ENCODE measurements around the gene PAF1.
A peak's percentile ranks its signal among the peaks of the same experiment; 100 is the strongest.

The PAF1 gene

GRCh38 chr19:39390751-39391437 lies at the start of gene PAF1, which contains the start of gene MED29:
PAF1 (minus strand) TSS chr19:39391106; CDS start chr19:39390864, 242 bp downstream.
MED29 (plus strand) TSS chr19:39391378; CDS start chr19:39391423, 45 bp downstream.
- peak; percentile 98 for DNase-seq

DNA sequence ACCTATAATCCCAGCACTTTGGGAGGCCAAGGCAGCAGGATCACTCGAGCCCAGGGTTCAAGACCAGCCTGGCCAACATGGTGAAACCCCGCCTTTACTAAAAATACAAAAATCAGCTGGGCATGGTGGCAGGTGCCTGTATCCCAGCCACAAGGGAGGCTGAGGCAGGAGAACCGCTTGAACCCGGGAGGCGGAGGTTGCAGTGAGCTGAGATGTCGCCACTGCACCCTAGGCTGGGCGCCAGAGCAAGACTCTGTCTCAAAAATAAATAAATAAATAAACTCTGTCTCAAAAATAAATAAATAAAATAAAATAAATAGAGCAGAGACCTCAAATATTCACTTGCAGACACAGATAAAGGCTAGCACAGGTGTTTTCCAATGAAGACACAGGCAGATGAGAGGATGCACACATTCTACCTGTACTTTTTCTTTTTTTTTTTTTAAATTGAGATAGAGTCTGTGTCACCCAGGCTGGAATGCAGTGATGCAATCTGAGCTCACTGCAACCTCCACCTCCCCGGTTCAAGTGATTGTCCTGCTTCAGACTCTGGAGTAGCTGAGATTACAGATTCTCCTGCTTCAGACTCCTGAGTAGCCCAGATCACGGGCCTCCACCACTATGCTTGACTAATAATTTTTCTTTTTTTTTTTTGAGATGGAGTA lies 47.5 kb upstream of the PAF1 start:
- DNase-seq = no peak

DNA sequence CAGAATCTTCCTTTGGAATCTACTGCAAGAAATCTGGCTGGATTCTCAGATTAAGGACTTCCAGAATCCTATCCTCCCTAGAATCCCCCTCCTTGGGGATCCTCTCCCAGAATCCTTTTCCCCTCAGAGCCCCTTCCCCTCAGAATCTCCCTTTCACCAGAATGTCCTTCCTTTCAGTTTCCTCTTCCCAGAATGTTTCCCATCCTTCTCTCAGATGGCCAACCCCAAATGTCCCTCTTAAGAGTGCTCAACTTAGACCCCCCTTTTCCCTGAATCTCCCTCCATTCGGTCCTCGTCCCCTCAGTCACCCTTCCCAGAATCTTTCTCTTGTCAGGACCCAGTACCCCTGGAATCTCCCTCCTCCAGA lies 45.4 kb upstream of the PAF1 start:
- no peak for DNase-seq

DNA sequence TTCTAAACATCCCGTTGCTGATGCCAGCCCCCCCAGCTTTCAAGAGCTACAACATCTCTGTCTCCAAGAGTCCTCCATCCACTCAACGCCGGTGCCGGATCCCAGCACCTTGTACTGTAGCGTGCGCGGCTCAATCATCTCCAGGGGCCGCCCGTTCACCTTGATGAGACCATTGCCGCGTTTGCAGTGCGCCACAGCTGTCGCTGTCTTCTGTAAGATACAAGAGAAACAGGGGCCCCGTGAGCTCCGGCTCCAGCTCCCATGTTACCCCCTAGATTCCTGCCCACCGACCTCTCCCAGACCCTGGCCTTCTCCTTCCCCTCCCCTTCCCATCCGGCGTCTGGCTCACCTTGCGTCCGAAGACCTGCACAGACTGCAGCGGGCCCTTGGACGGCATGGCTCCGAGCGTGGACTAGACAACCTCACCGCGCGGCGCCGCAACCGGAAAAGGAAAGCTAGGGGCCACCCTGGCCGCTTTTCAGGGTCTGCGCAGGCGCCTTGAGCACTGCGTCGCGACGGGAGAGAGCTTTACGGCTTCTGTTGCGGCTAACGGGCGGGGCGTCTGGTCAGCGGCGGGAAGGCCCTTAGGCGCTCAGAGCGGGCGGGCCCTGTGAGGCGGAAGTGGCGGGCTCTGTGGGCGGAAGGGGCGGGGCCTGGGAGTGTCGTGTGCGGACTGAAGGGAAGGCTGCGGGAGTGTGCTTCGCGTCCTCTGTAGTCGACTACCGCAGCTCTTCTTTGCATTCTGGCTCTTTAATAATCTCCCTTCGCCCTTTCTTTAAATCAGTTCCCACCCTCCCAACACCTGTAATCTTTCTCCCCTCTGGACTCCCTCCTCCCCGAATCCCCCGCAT lies 44.8 kb upstream of the PAF1 start, which contains the start of gene RPS16:
TSS of gene RPS16 (minus strand) at position 451 of the 851 bp plus-strand sequence. CDS start at position 397, 54 bp downstream.
- DNase-seq = peak; percentile 94

- DNase-seq = no peak
These were observed 43.5 kb upstream of the PAF1 start for GRCh38 chr19:39434123-39435076.

GRCh38 chr19:39433480-39434079 lies 42.7 kb upstream of the PAF1 start:
- no peak for DNase-seq

DNA sequence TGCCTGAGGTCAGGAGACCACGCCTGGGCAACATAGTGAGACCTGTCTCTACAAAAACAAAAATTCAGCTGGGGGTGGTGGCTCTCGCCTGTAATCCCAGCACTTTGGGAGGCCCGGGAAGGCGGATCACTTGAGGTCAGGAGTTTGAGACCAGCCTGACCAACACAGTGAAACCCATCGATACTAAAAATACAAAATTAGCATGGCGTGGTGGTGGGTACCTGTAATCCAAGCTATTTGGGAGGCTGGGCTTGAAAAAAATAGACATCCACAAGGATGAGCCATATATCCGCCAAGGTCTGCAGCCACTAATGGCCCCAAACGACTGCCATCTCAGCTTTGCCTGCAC lies 41.7 kb upstream of the PAF1 start:
- no peak for DNase-seq

DNA sequence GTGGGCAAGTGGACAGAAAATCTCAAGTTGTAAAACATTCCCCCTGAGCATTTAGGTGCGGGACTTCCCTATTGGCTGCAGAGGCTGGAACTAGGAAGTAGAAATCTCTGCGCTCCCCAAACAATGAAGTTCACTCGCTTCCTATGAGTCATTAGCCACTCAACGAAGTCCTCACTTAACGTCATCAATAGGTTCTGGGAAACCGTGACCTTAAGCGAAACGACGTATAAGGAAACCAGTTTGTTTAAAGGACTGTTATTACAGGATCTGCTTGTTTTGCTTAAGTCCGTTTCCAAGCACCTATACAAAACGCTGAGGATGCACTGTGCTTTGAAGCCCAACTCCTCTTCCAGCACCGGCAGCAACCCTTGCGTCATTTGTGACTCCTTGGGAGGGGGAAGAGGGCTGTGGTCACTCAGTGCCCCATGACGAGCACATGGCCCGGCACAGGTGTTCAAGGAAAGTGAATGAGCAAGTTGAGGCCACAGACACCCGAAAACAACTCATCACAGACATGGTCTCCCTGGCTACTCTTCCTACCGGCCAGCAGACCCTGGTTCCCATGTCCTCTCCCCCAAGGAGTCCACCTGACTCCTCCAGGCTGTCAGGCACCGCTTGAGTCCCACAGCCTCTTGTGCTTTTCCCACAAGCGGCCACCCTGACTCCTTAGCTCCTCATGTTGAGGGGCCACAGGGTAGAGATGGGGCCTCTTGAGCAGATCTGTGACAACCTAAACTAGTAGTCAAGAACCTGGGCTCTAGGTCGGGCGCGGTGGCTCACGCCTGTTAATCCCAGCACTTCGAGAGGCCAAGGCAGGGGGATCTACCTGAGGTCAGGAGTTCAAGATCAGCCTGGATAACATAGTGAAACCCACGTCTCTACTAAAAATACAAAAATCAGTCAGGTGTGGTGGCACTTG lies 40.0 kb upstream of the PAF1 start:
- DNase-seq = no peak

DNA sequence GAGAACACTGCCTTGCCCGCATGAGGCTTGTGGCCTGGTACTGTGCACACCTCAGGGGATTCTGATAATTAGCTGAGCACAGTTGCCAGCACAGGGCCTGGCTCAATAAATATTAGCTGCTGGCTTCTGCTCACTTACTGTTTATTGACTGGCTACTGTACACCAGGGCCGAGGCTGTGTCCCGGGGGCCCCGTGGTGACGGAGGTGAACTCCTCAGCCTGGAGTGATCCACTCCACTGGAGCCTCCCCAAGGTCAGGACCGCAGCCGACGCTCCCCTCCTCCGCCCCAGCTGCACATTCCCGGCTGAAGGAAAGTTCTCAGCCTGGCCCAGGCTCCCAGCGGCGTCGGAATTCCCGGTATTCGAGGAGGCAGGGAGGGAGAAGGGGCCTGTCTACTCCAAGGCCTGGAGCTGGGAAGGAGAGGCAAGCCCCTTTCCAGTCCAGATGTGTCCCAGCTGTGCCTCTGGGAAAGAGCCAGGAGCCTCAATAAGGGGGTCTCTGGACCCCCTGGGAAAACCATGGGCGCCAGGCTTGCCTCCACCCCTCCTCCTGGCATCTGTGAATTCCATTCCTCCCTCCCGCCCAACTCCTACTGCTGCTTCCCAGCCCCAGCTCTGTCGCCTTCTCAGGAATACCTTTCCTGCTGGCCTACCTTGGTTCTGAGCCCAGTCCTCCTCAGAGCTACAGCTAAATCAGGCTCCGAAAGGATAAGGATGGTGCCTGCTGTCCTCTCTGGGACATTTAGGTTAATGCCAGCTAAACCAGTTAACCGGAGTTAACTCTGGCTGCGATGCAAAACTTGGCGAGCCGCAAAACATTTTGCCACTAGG lies 37.6 kb upstream of the PAF1 start:
- DNase-seq = no peak

GRCh38 chr19:39427707-39428106 lies 36.8 kb upstream of the PAF1 start:
- no peak for DNase-seq

GRCh38 chr19:39426170-39426569 lies 35.3 kb upstream of the PAF1 start:
- DNase-seq = no peak

- DNase-seq = no peak
These were observed 34.8 kb upstream of the PAF1 start for GRCh38 chr19:39425744-39426143.

GRCh38 chr19:39424934-39425333 lies 34.0 kb upstream of the PAF1 start:
- no peak for DNase-seq

DNA sequence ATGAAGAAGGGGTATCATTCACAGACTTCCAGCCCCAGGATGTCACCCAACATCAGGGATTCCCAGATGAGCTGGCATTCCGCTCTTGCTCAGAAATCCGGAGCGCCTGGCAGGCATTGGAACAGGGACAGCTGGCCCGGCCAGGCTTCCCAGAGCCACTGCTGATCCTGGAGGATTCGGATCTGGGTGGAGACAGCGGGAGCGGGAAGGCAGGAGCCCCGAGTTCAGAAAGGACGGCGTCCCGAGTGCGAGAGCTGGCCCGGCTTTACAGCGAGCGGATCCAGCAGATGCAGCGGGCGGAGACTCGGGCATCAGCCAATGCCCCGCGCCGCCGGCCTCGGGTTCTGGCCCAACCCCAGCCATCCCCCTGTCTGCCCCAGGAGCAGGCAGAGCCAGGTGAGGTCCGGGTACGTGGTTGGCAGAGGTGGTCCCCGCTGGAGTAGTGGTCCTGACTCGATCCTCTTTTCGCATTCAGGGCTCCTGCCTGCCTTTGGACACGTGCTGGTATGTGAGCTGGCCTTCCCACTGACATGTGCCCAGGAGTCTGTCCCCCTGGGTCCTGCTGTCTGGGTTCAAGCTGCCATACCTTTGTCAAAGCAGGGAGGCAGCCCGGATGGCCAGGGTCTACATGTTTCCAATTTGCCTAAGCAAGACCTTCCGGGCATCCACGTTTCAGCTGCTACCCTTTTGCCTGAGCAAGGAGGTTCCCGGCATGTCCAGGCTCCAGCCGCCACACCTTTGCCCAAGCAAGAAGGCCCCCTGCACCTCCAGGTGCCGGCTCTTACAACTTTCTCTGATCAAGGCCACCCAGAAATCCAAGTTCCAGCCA lies 32.6 kb upstream of the PAF1 start:
- no peak for DNase-seq

GRCh38 chr19:39422020-39422419 lies 31.1 kb upstream of the PAF1 start:
- DNase-seq = no peak

DNA sequence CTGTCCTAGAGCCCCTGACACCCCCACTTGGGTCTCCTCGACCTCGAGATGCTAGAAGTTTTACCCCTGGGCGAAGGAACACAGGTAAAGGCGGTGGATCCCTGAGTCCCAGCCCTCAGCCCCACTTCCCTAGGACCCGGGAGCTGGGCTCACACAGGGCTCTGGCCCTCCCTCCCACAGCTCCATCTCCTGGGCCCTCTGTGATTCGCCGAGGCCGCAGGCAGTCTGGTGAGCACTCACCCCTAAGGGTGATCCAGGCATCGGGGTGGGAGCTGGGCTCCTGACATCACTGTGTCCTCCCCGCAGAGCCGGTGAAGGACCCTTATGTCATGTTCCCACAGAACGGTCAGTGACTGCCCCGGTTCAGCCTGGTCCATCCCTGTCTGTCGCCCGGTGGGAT lies 29.9 kb upstream of the PAF1 start:
- DNase-seq = no peak

DNA sequence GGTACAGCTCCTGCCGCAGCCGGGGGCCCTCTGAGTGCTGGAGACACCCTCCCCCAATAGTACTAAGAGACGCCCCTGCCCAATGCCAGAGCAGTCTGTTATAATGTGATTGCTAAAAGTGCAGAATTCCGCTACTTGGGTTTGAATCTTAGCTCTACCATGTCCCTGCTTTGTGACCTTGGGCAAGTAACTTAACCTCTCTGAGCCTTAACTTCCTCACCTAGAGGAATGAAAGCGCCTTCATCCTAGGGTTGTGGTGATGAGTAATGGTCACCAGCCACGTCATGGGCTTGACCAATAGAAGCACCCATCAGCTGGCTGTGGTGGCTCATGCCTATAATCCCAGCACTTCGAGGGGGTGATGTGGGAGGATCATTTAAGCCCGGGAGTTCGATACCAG lies 28.1 kb upstream of the PAF1 start:
- no peak for DNase-seq

DNA sequence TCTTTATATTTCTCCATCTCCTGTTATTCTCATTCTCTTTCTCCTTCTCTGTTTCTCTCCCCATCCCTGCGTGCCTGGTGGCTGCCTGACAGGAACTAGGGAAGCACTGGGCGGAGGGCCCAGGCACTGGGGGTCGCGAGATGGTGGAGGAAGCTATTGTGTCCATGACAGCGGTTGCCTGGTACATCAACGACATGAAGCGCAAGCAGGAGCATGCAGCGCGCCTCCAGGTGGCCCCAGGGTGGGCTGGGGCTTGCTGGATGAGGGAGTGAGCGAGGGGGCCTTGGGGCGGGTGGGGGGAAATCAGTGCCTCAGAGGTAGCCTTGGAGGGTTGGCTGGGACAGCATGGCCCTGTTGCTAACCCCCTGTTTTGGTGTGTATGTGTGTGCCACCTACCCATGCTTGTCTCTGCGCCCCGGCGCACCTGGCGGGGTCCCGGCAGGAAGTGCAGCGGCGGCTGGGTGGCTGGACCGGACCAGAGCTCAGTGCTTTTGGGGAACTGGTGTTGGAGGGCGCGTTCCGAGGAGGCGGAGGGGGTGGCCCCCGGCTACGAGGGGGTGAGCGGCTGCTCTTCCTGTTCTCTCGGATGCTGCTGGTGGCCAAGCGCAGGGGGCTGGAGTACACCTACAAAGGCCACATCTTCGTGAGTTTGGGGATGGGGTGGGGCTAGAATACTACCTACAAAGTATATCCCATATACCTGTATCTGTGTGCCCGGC lies 26.7 kb upstream of the PAF1 start:
- DNase-seq = no peak

Data from NCI-H1092 (cell line).